Neural cell (in vitro differentiated cells): ENCODE measurements around the gene CACNA2D1.

Experiments
- EP300 ChIP-seq: fragments of 450-650 bp; conservative IDR thresholded peaks from 2 replicates; pipeline ENCODE4 v1.6.1; 2014; ENCODE audit warnings: antibody characterized with exemption, mild to moderate bottlenecking, moderate library complexity; ENCODE audit not compliant: poor library complexity, severe bottlenecking
- TF ChIP-seq, protein P1 (sequence below): fragments of 450-650 bp; IDR thresholded peaks from 2 replicates; pipeline ENCODE4 v1.5.1; 2014; ENCODE audit warnings: antibody characterized with exemption, mild to moderate bottlenecking, moderate library complexity; ENCODE audit not compliant: poor library complexity, severe bottlenecking

DNA sequence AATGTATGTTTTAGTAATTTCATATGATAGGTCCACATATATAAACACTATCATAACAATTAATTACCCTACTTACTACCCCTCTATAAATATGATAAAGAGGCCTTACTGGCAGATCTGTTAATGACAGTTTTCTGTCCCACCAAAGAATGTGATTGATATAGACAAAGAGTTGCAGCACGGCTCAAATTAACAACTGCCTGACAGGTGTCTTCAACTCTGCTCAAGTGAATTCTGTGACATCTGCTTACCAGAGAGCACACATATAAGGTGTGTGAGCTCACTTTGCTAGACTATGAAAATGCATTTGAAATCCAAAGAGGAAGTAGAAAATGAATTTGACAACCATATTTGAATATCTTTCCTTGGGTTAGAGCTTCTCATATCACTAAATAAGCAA lies 36.6 kb downstream of the CACNA2D1 start:
- TF ChIP-seq, protein P1, sequence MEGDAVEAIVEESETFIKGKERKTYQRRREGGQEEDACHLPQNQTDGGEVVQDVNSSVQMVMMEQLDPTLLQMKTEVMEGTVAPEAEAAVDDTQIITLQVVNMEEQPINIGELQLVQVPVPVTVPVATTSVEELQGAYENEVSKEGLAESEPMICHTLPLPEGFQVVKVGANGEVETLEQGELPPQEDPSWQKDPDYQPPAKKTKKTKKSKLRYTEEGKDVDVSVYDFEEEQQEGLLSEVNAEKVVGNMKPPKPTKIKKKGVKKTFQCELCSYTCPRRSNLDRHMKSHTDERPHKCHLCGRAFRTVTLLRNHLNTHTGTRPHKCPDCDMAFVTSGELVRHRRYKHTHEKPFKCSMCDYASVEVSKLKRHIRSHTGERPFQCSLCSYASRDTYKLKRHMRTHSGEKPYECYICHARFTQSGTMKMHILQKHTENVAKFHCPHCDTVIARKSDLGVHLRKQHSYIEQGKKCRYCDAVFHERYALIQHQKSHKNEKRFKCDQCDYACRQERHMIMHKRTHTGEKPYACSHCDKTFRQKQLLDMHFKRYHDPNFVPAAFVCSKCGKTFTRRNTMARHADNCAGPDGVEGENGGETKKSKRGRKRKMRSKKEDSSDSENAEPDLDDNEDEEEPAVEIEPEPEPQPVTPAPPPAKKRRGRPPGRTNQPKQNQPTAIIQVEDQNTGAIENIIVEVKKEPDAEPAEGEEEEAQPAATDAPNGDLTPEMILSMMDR, result no peak
- TF ChIP-seq EP300, result peak; percentile 92
